Smooth muscle cell (in vitro differentiated cells): ENCODE data around the gene MAST4. TPM values are rescaled to one million over a fixed set of nuclear protein-coding genes. Genes with fewer than 3 reads are reported as not detected.

Source experiments
- DNase-seq: peaks from one replicate; lab custom pipeline; 2025; ENCODE audit not compliant: unreplicated experiment; lab: John Stamatoyannopoulos, UW
- H2AFZ ChIP-seq: fragments of 200-600 bp; sonication (generic); 2 replicates; pipeline ENCODE4 v1.6.0; 2016; ENCODE audit warnings: antibody characterized with exemption, low read depth, mild to moderate bottlenecking
- H3F3A ChIP-seq: fragments of 200-600 bp; sonication (generic); 2 replicates; pipeline ENCODE4 v1.6.0; 2017; ENCODE audit warnings: antibody characterized with exemption, low read depth
- H3K27ac ChIP-seq: fragments of 200-600 bp; sonication (generic); 2 replicates; pipeline ENCODE4 v1.5.1; 2016; ENCODE audit warnings: low read depth, mild to moderate bottlenecking
- H3K27me3 ChIP-seq: fragments of 200-600 bp; sonication (generic); 2 replicates; pipeline ENCODE4 v1.6.1; 2016; ENCODE audit warnings: low read depth, mild to moderate bottlenecking
- H3K36me3 ChIP-seq: fragments of 200-600 bp; sonication (generic); 2 replicates; pipeline ENCODE4 v1.5.1; 2016; ENCODE audit warnings: low read depth
- H3K4me1 ChIP-seq: fragments of 200-600 bp; sonication (generic); 2 replicates; pipeline ENCODE4 v1.5.1; 2016; ENCODE audit warnings: low read depth
- H3K4me2 ChIP-seq: fragments of 200-600 bp; sonication (generic); 2 replicates; pipeline ENCODE4 v1.6.0; 2016; ENCODE audit warnings: mild to moderate bottlenecking
- H3K4me3 ChIP-seq: fragments of 200-600 bp; sonication (generic); 2 replicates; pipeline ENCODE4 v1.5.1; 2016; ENCODE audit warnings: mild to moderate bottlenecking
- H3K79me2 ChIP-seq: fragments of 200-600 bp; sonication (generic); 2 replicates; pipeline ENCODE4 v1.6.0; 2016; ENCODE audit warnings: low read depth, mild to moderate bottlenecking
- H3K9ac ChIP-seq: fragments of 200-600 bp; sonication (generic); 2 replicates; pipeline ENCODE4 v1.6.0; 2016; ENCODE audit warnings: low read depth
- H3K9me3 ChIP-seq: fragments of 200-600 bp; sonication (generic); replicated peaks from 2 replicates; pipeline ENCODE4 v1.5.1; 2016; ENCODE audit warnings: low read depth
- H4K20me1 ChIP-seq: fragments of 200-600 bp; sonication (generic); 2 replicates; pipeline ENCODE4 v1.6.0; 2016; ENCODE audit warnings: low read depth
- CTCF ChIP-seq: fragments of 200-600 bp; sonication (generic); IDR thresholded peaks from 2 replicates; pipeline ENCODE4 v1.5.1; 2017; ENCODE audit warnings: borderline replicate concordance, mild to moderate bottlenecking, antibody characterized with exemption; ENCODE audit not compliant: insufficient read depth, poor library complexity, severe bottlenecking
- WGBS: methylation state at CpG from one replicate; pipeline ENCODE4 v1.1.7; 2016; ENCODE audit warnings: low lambda C conversion rate; 5-methylcytosine and 5-hydroxymethylcytosine counted together
- polyA plus RNA-seq: library from polyadenylated mRNA; unstranded; fragments of >200 nt; fragmentation: Nextera tagmentation; extraction: Ambion mirVana; gene quantifications from 2 replicates; pipeline ENCODE4 v1.2.1, GENCODE V29; 2016
- total RNA-seq: library from RNA; depleted of rRNA; stranded (reverse); fragments of >200 nt; gene quantifications from 2 replicates; pipeline ENCODE4 v1.2.3, GENCODE V29; 2014

The MAST4 gene
- total and polyA plus RNA-seq, 2 experiments from 2014 or later: 6.3 to 24.0 TPM

GRCh38 chr5:67194166-67194565 is 598.0 kb downstream of the MAST4 start:
- 96% methylated on average over 3 of the region's 3 CpGs for WGBS
- no peaks in the 10 kb centered on the region for H3K79me2 ChIP-seq
- H3K4me2 ChIP-seq: no peak overlapping the region
- no peak overlapping the region for H3K4me3 ChIP-seq
- H3K9me3 ChIP-seq: no peaks in the 10 kb centered on the region
- H3F3A ChIP-seq: no peaks in the 10 kb centered on the region
- H2AFZ ChIP-seq: no peak overlapping the region
- no peak overlapping the region for H3K9ac ChIP-seq
- H4K20me1 ChIP-seq: no peaks in the 10 kb centered on the region
- no peaks in the 10 kb centered on the region for H3K36me3 ChIP-seq
- no peaks in the 10 kb centered on the region for H3K27me3 ChIP-seq
- DNase-seq: no peak
- H3K4me1 ChIP-seq: no peaks in the 10 kb centered on the region
- TF ChIP-seq CTCF: no peak
- no peak overlapping the region for H3K27ac ChIP-seq

- Histone ChIP-seq H3K27me3 (no peaks in the 10 kb centered on the region), H4K20me1 (no peaks in the 10 kb centered on the region), H3K36me3 (no peaks in the 10 kb centered on the region), H3K27ac (no peak overlapping the region), H3K79me2 (no peaks in the 10 kb centered on the region), H3F3A (no peaks in the 10 kb centered on the region), H2AFZ (no peak overlapping the region), H3K4me2 (no peak overlapping the region), H3K4me3 (no peak overlapping the region), H3K9ac (no peak overlapping the region), H3K9me3 (no peaks in the 10 kb centered on the region), H3K4me1 (no peaks in the 10 kb centered on the region)
- no peak for TF ChIP-seq CTCF
- DNase-seq: no peak
- WGBS: 89% methylated on average over 7 of the region's 7 CpGs
These were observed 599.4 kb downstream of the MAST4 start for GRCh38 chr5:67195406-67196275.

- no peaks in the 10 kb centered on the region for H3K36me3 ChIP-seq
- H3K27ac ChIP-seq: no peak within 1 kb of the TSS
- 96% methylated on average over 5 of the region's 5 CpGs for WGBS
- no peaks in the 10 kb centered on the region for H3K27me3 ChIP-seq
- no peak for TF ChIP-seq CTCF
- H3K4me1 ChIP-seq: no peaks in the 10 kb centered on the region
- no peak within 1 kb of the TSS for H3K9ac ChIP-seq
- H3K79me2 ChIP-seq: no peaks in the 10 kb centered on the region
- H3K9me3 ChIP-seq: no peaks in the 10 kb centered on the region
- no peak within 1 kb of the TSS for H3K4me2 ChIP-seq
- DNase-seq: no peak
- no peaks in the 10 kb centered on the region for H4K20me1 ChIP-seq
- H3K4me3 ChIP-seq: no peak within 1 kb of the TSS
- no peaks in the 10 kb centered on the region for H3F3A ChIP-seq
- H2AFZ ChIP-seq: no peak within 1 kb of the TSS
These were observed 600.4 kb downstream of the MAST4 start, which contains the start of gene CD180 for GRCh38 chr5:67196537-67197059. Gene CD180, minus strand, starts transcription at chr5:67196799. Its CDS starts 158 bp downstream, at chr5:67196641.
